IMR-90 (cell line): ENCODE results near the gene SEPHS2. TPM values are rescaled to one million over a fixed set of nuclear protein-coding genes. Genes with fewer than 3 reads are reported as not detected.
A peak's percentile ranks its signal among the peaks of the same experiment; 100 is the strongest.

Source experiments
- ATAC-seq: fragments of 200-7000 bp; cut with Tn5 transposase; 2 replicates; pipeline ENCODE4 v1.9.1; 2020; ENCODE audit warnings: low read depth, mild to moderate bottlenecking, moderate library complexity
- BruUV-seq: library from RNA; stranded (reverse); fragments of 400-500 nt; replicated peaks from 2 replicates; lab custom pipeline; 2021; lab: Mats Ljungman, UMichigan
- CTCF ChIA-PET: fragments of 300-600 bp; formaldehyde crosslinking; extraction: SDS; loops from one replicate; lab custom pipeline; 2021; ENCODE audit warnings: antibody characterized with exemption; lab: Yijun Ruan, JAX
- POLR2A ChIA-PET: fragments of 300-600 bp; sonication (Branson Sonifier 250); formaldehyde crosslinking; loops from one replicate; lab custom pipeline; 2022; ENCODE audit warnings: antibody characterized with exemption; ENCODE audit not compliant: unreplicated experiment; lab: Charles Lee
- DNase-seq: peaks from one replicate; pipeline ENCODE4 v3.0.0; 2013
- H2AFZ ChIP-seq: replicated peaks from 2 replicates; pipeline ENCODE3; 2013; ENCODE audit warnings: low read length, mild to moderate bottlenecking; ENCODE audit not compliant: poor library complexity
- H2AK5ac ChIP-seq: 2 replicates; pipeline ENCODE4 v1.6.1; 2013; ENCODE audit warnings: low read depth, low read length, inconsistent platforms
- H2AK9ac ChIP-seq: replicated peaks from 2 replicates; pipeline ENCODE3; 2013; ENCODE audit warnings: mild to moderate bottlenecking, low read depth, low read length, moderate library complexity; ENCODE audit not compliant: poor library complexity
- H2BK120ac ChIP-seq: 2 replicates; pipeline ENCODE4 v1.6.1; 2013; ENCODE audit warnings: low read depth, low read length, inconsistent platforms
- H2BK15ac ChIP-seq: 3 replicates; pipeline ENCODE4 v1.6.1; 2013; ENCODE audit warnings: low read depth, low read length, inconsistent platforms
- H2BK20ac ChIP-seq: 2 replicates; pipeline ENCODE4 v1.6.1; 2013; ENCODE audit warnings: low read depth, mild to moderate bottlenecking, inconsistent platforms, low read length, moderate library complexity
- H2BK5ac ChIP-seq: 2 replicates; pipeline ENCODE4 v1.6.1; 2013; ENCODE audit warnings: mild to moderate bottlenecking, low read depth, low read length, inconsistent platforms; ENCODE audit not compliant: poor library complexity, severe bottlenecking
- H3K14ac ChIP-seq: replicated peaks from 2 replicates; pipeline ENCODE4 v1.6.1; 2013; ENCODE audit warnings: low read depth, low read length, inconsistent platforms
- H3K18ac ChIP-seq: 2 replicates; pipeline ENCODE4 v1.6.1; 2013; ENCODE audit warnings: low read depth, low read length, control low read depth
- H3K23ac ChIP-seq: 2 replicates; pipeline ENCODE4 v1.6.1; 2013; ENCODE audit warnings: low read depth, low read length, inconsistent platforms
- H3K27ac ChIP-seq: 2 replicates; pipeline ENCODE4 v1.5.1; 2013; ENCODE audit warnings: mild to moderate bottlenecking, control low read depth, low read length; ENCODE audit not compliant: insufficient read depth
- H3K27me3 ChIP-seq: 2 replicates; pipeline ENCODE4 v1.6.1; 2013; ENCODE audit warnings: low read length; ENCODE audit not compliant: control insufficient read depth, insufficient read depth
- H3K36me3 ChIP-seq: 2 replicates; pipeline ENCODE4 v1.6.1; 2013; ENCODE audit warnings: low read length, mixed read lengths; ENCODE audit not compliant: control insufficient read depth, insufficient read depth
- H3K4ac ChIP-seq: 2 replicates; pipeline ENCODE4 v1.6.1; 2013; ENCODE audit warnings: low read depth, low read length, inconsistent platforms
- H3K4me1 ChIP-seq: 2 replicates; pipeline ENCODE4 v1.6.1; 2013; ENCODE audit warnings: low read length, mixed read lengths; ENCODE audit not compliant: control insufficient read depth, insufficient read depth
- H3K4me2 ChIP-seq: 2 replicates; pipeline ENCODE4 v1.6.1; 2013; ENCODE audit warnings: low read depth, mild to moderate bottlenecking, control low read depth, low read length, moderate library complexity
- H3K4me3 ChIP-seq: 2 replicates; pipeline ENCODE4 v1.5.1; 2013; ENCODE audit warnings: low read depth, mild to moderate bottlenecking, control low read depth, low read length, moderate library complexity; ENCODE audit not compliant: insufficient read depth
- H3K56ac ChIP-seq: 2 replicates; pipeline ENCODE4 v1.6.1; 2013; ENCODE audit warnings: low read length, inconsistent platforms; ENCODE audit not compliant: insufficient read depth; ENCODE audit errors: extremely low read depth
- H3K79me1 ChIP-seq, 2 experiments: 2 replicates each; pipeline ENCODE4 v1.6.1; 2013; ENCODE audit warnings: low read length in 2 of 2, inconsistent platforms in 1 of 2, low read depth in 1 of 2
- H3K9ac ChIP-seq: 2 replicates; pipeline ENCODE4 v1.6.1; 2013; ENCODE audit warnings: low read depth, low read length, control low read depth
- H3K9me1 ChIP-seq: 2 replicates; pipeline ENCODE4 v1.6.1; 2013; ENCODE audit warnings: low read length, inconsistent platforms; ENCODE audit not compliant: insufficient read depth
- H3K9me3 ChIP-seq: 2 replicates; pipeline ENCODE4 v1.6.1; 2013; ENCODE audit warnings: low read length; ENCODE audit not compliant: control insufficient read depth, insufficient read depth
- H4K20me1 ChIP-seq: 2 replicates; pipeline ENCODE4 v1.6.1; 2013; ENCODE audit warnings: low read length, inconsistent platforms; ENCODE audit not compliant: insufficient read depth
- H4K5ac ChIP-seq: 2 replicates; pipeline ENCODE4 v1.6.1; 2013; ENCODE audit warnings: mild to moderate bottlenecking, low read depth, low read length, control low read depth
- H4K8ac ChIP-seq, 2 experiments: 2 replicates each; pipeline ENCODE4 v1.6.1; 2013; ENCODE audit warnings: low read depth in 2 of 2, low read length in 2 of 2, control low read depth in 1 of 2, inconsistent platforms in 1 of 2
- H4K91ac ChIP-seq: 2 replicates; pipeline ENCODE4 v1.6.1; 2013; ENCODE audit warnings: low read depth, low read length, inconsistent platforms; ENCODE audit not compliant: insufficient read depth
- BHLHE40 ChIP-seq: fragments of 150-350 bp; IDR thresholded peaks from 2 replicates; pipeline ENCODE4 v1.6.1; 2016; ENCODE audit warnings: mild to moderate bottlenecking, low read depth, low read length
- WGBS, 2 experiments: methylation state at CpG; one replicate each; pipeline versions ENCODE4 v1.1.5 to v1.1.7; 2013; ENCODE audit warnings: missing lambda C conversion rate in 2 of 2; ENCODE audit not compliant: insufficient read length in 1 of 2; ENCODE audit errors: extremely low coverage in 2 of 2; 5-methylcytosine and 5-hydroxymethylcytosine counted together
- dilution Hi-C: fragments of 300-500 bp; cut with HindIII; formaldehyde crosslinking; loops from one replicate; pipeline ENCODE4 v1.14.3; 2018; ENCODE audit warnings: low sequenced_read_pairs; ENCODE audit not compliant: unreplicated experiment
- in situ Hi-C: fragments of 300-500 bp; cut with MboI; formaldehyde crosslinking; loops from 3 replicates; pipeline ENCODE4 v1.14.3; 2019; ENCODE audit warnings: low sequenced_read_pairs, inconsistent platforms, mixed read lengths
- intact Hi-C: fragments of 100-400 bp; cut with micrococcal nuclease; formaldehyde crosslinking; loops from 2 replicates; pipeline ENCODE4 v1.10.0; 2022
- polyA plus RNA-seq, 3 experiments: library from polyadenylated mRNA; depleted of rRNA; stranded (reverse); fragments of >200 nt; gene quantifications; 2 replicates each; pipeline ENCODE4 v1.2.3, GENCODE V29; 2012; ENCODE audit warnings: low replicate concordance in 1 of 3
- total RNA-seq: library from RNA; depleted of rRNA; stranded (reverse); fragments of >200 nt; gene quantifications from 2 replicates; pipeline ENCODE4 v1.2.3, GENCODE V29; 2012

The SEPHS2 gene
- total and polyA plus RNA-seq, 2 of the 4 experiments (the other 2 are of a cell fraction) = 10.4 to 31.4 TPM

GRCh38 chr16:30398661-30399434 is 46.8 kb downstream of the SEPHS2 start:
- ChIA-PET POLR2A (no interaction called here), CTCF (interaction anchor here (0.9 kb wide), 1 partner anchor 11 kb away, joined by 3 read pairs; no protein-coding TSS in a partner anchor)
- Histone ChIP-seq H3K9ac (no peak overlapping the region), H3K18ac (no peak overlapping the region), H3K4me2 (no peak overlapping the region), H3K27ac (no peak overlapping the region; the same call in 1 of the 2 replicates), H3K27me3 (no peaks in the 10 kb centered on the region), H2BK5ac (no peak overlapping the region), H2BK15ac (no peak overlapping the region), H3K14ac (no peak overlapping the region), H4K5ac (no peak overlapping the region; the same call in 1 of the 2 replicates), H4K8ac (peak overlapping the region in 1 of 2 experiments; percentile 4; a peak in 2 of 4 replicates), H3K23ac (peak overlapping the region; percentile 95; the same call in 1 of the 2 replicates), H4K20me1 (no peaks in the 10 kb centered on the region), H3K56ac (no peak overlapping the region), H4K91ac (no peak overlapping the region), H3K4me3 (no peak overlapping the region), H2AFZ (no peak overlapping the region), H2BK120ac (no peak overlapping the region), H2AK5ac (peak overlapping the region; percentile 84), H3K4me1 (peaks cover 10% of the 10 kb centered on the region), H3K4ac (no peak overlapping the region; the same call in 1 of the 2 replicates), H2BK20ac (peak overlapping the region; percentile 2; the same call in 1 of the 2 replicates), H2AK9ac (peak overlapping the region; percentile 82), H3K9me3 (no peaks in the 10 kb centered on the region), H3K79me1 (peaks cover 0 to 46% of the 10 kb centered on the region in 2 experiments; a peak in 3 of 4 replicates), H3K36me3 (peaks cover 12% of the 10 kb centered on the region; the same call in 1 of the 2 replicates), H3K9me1 (peaks cover 4% of the 10 kb centered on the region; the same call in 1 of the 2 replicates)
- ATAC-seq = no peak
- no peak for DNase-seq
- intact Hi-C loops (no loop called here), dilution Hi-C loops (no loop called here), in situ Hi-C loops (no loop called here)
- no TSS peak for BruUV-seq
- no peak for TF ChIP-seq BHLHE40
- WGBS, 2 experiments = 88% methylated on average over 5 of the region's 23 CpGs; no CpG with 5 or more reads in 1 of the 2 experiments
